Endodermal cell (in vitro differentiated cells): ENCODE results near the gene HOPX. TPM values are rescaled to one million over a fixed set of nuclear protein-coding genes. Genes with fewer than 3 reads are reported as not detected.

Experiments used
- DNase-seq: peaks from one replicate; pipeline ENCODE4 v3.0.0-alpha.2; 2017
- H3K27ac ChIP-seq: 2 replicates; pipeline ENCODE4 v1.5.1; 2013; ENCODE audit warnings: mild to moderate bottlenecking, low read depth, low read length, moderate library complexity
- H3K27me3 ChIP-seq: 2 replicates; pipeline ENCODE4 v1.6.1; 2013; ENCODE audit warnings: mild to moderate bottlenecking, low read length, moderate library complexity; ENCODE audit not compliant: insufficient read depth, control insufficient read depth, poor library complexity, severe bottlenecking
- H3K36me3 ChIP-seq: 2 replicates; pipeline ENCODE4 v1.7.0; 2013; ENCODE audit warnings: mild to moderate bottlenecking, low read length, moderate library complexity; ENCODE audit not compliant: control insufficient read depth, insufficient read depth
- H3K4me1 ChIP-seq: one replicate; pipeline ENCODE4 v1.7.0; 2013; ENCODE audit warnings: low read length; ENCODE audit not compliant: control insufficient read depth, insufficient read depth
- H3K4me3 ChIP-seq: 2 replicates; pipeline ENCODE4 v1.5.1; 2013; ENCODE audit warnings: mild to moderate bottlenecking, low read length, moderate library complexity
- H3K9ac ChIP-seq: 2 replicates; pipeline ENCODE4 v1.6.1; 2013; ENCODE audit warnings: mild to moderate bottlenecking, low read length, moderate library complexity; ENCODE audit not compliant: poor library complexity, severe bottlenecking; ENCODE audit errors: extremely low read depth
- H3K9me3 ChIP-seq: 2 replicates; pipeline ENCODE4 v1.6.1; 2013; ENCODE audit warnings: mild to moderate bottlenecking, low read length, moderate library complexity; ENCODE audit not compliant: control insufficient read depth
- H3K27ac Mint-ChIP-seq: 2 replicates; pipeline ENCODE4 v1.8.0; 2020; ENCODE audit warnings: mixed read lengths
- H3K27me3 Mint-ChIP-seq: 2 replicates; pipeline ENCODE4 v1.8.0; 2021; ENCODE audit warnings: mild to moderate bottlenecking, mixed read lengths; ENCODE audit not compliant: insufficient read depth
- H3K36me3 Mint-ChIP-seq: 2 replicates; pipeline ENCODE4 v1.8.0; 2020; ENCODE audit warnings: low read depth, mixed read lengths
- H3K4me1 Mint-ChIP-seq: 2 replicates; pipeline ENCODE4 v1.8.0; 2020; ENCODE audit warnings: mixed read lengths
- H3K4me3 Mint-ChIP-seq: 2 replicates; pipeline ENCODE4 v1.8.0; 2020; ENCODE audit warnings: mild to moderate bottlenecking, moderate library complexity, mixed read lengths
- H3K9me3 Mint-ChIP-seq: 2 replicates; pipeline ENCODE4 v1.8.0; 2020; ENCODE audit warnings: mild to moderate bottlenecking, mixed read lengths
- WGBS, 2 experiments: methylation state at CpG; one replicate each; pipeline versions ENCODE4 v1.1.5 to v1.1.7; 2013; ENCODE audit warnings: missing lambda C conversion rate in 2 of 2, mixed read lengths in 1 of 2; ENCODE audit not compliant: insufficient coverage in 1 of 2, insufficient read length in 1 of 2; 5-methylcytosine and 5-hydroxymethylcytosine counted together
- total RNA-seq, 2 donors: library from RNA; stranded (reverse); fragmentation: NEBNext Ultra II Directional in 1 of 2; extraction: Animal tissue kit (Norgen Biotek cat#: 25700) in 1 of 2; gene quantifications; 2 replicates in 1 of 2; 3 replicates in 1 of 2; pipeline ENCODE4 v1.2.1, GENCODE V29; 2021
- TF ChIP-seq, protein P1 (sequence below): fragments of 200-600 bp; sonication (generic); conservative IDR thresholded peaks from 2 replicates; pipeline ENCODE4 v1.5.0; 2021; ENCODE audit warnings: antibody characterized with exemption, mild to moderate bottlenecking

Gene HOPX
- total RNA-seq, 2 donors from 2014 or later = not detected

GRCh38 chr4:56708146-56708545 is 27.1 kb upstream of the HOPX start:
- Histone ChIP-seq H3K36me3 (no peaks in the 10 kb centered on the region), H3K27ac (no peak overlapping the region), H3K4me1 (no peaks in the 10 kb centered on the region), H3K27me3 (no peaks in the 10 kb centered on the region), H3K9me3 (peaks cover 27% of the 10 kb centered on the region), H3K4me3 (no peak overlapping the region), H3K9ac (no peak overlapping the region)
- Mint-ChIP-seq H3K4me3 (no peak overlapping the region), H3K27me3 (no peaks in the 10 kb centered on the region), H3K27ac (no peak overlapping the region), H3K9me3 (peaks cover 18% of the 10 kb centered on the region), H3K4me1 (peaks cover 5% of the 10 kb centered on the region), H3K36me3 (no peaks in the 10 kb centered on the region)
- 97 to 100% methylated on average over 1 of the region's 1 CpG for WGBS, 2 experiments
- no peak for DNase-seq
- TF ChIP-seq, protein P1, sequence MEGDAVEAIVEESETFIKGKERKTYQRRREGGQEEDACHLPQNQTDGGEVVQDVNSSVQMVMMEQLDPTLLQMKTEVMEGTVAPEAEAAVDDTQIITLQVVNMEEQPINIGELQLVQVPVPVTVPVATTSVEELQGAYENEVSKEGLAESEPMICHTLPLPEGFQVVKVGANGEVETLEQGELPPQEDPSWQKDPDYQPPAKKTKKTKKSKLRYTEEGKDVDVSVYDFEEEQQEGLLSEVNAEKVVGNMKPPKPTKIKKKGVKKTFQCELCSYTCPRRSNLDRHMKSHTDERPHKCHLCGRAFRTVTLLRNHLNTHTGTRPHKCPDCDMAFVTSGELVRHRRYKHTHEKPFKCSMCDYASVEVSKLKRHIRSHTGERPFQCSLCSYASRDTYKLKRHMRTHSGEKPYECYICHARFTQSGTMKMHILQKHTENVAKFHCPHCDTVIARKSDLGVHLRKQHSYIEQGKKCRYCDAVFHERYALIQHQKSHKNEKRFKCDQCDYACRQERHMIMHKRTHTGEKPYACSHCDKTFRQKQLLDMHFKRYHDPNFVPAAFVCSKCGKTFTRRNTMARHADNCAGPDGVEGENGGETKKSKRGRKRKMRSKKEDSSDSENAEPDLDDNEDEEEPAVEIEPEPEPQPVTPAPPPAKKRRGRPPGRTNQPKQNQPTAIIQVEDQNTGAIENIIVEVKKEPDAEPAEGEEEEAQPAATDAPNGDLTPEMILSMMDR = no peak

DNA sequence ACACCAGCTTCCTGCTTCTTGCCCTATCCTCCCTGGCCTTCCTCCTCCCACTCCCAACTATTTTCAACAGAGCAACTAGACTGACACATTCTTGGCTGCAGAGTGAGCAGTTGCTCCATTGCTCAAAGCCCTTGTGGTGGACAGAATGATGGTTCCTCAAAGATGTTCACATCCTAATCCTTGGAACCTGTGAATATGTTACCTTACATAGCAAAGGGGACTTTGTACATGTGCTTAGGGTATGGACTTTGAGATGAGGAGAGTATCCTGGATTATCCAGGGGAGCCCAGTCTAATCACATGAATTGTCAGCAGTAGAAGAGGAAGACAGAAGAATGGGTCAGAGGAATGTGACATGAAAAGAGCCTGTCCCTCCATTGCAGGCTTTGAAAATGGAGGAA is 24.9 kb upstream of the HOPX start:
- no peak overlapping the region for H3K27ac Mint-ChIP-seq
- peaks cover 10% of the 10 kb centered on the region for H3K4me1 Mint-ChIP-seq
- no peaks in the 10 kb centered on the region for H3K27me3 Mint-ChIP-seq
- Histone ChIP-seq H3K4me1 (no peaks in the 10 kb centered on the region), H3K27me3 (no peaks in the 10 kb centered on the region), H3K36me3 (no peaks in the 10 kb centered on the region), H3K4me3 (no peak overlapping the region), H3K27ac (no peak overlapping the region), H3K9me3 (peaks cover 12% of the 10 kb centered on the region), H3K9ac (no peak overlapping the region)
- TF ChIP-seq, protein P1 = no peak
- no peak for DNase-seq
- H3K4me3 Mint-ChIP-seq = no peak overlapping the region
- no peaks in the 10 kb centered on the region for H3K36me3 Mint-ChIP-seq
- no peaks in the 10 kb centered on the region for H3K9me3 Mint-ChIP-seq

DNA sequence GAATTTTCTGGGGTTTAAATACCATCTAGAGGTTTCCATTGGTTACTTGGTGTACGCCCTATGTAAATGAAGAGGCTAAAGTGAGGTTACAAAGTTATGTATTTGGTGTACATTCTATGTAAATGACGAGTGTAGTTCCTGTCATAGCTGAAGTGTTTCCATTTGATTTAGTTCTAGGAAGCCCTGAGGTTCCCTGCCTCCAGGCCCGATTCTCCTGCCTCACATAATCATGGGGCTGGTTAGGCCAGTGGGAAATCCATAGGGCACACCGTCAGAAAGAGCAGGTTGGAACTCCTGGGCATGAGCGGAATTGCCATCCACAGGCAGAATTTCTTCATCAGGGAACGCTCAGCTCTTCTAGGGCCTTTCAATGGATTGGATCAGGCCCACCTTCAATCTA is 24.2 kb upstream of the HOPX start:
- DNase-seq = peak; percentile 22
- Mint-ChIP-seq H3K4me1 (peaks cover 10% of the 10 kb centered on the region), H3K27me3 (no peaks in the 10 kb centered on the region), H3K27ac (no peak overlapping the region), H3K4me3 (no peak overlapping the region), H3K36me3 (no peaks in the 10 kb centered on the region), H3K9me3 (no peaks in the 10 kb centered on the region)
- H3K9me3 ChIP-seq = peaks cover 12% of the 10 kb centered on the region
- H3K36me3 ChIP-seq = no peaks in the 10 kb centered on the region
- no peak overlapping the region for H3K9ac ChIP-seq
- no peaks in the 10 kb centered on the region for H3K4me1 ChIP-seq
- TF ChIP-seq, protein P1 = no peak
- H3K4me3 ChIP-seq = no peak overlapping the region
- H3K27me3 ChIP-seq = no peaks in the 10 kb centered on the region
- H3K27ac ChIP-seq = no peak overlapping the region
- WGBS, 2 experiments = 91 to 93% methylated on average over 5 to 6 of the region's 6 CpGs
